Limb (tissue), 2 donors: ENCODE measurements around the gene ZCWPW1.
"Not testable (repeated sequence)": the region's sequence is repeated elsewhere in the genome, so short reads cannot be mapped to it uniquely, and the experiment has no call there.

Experiments
- DNase-seq, 2 donors: peaks; one replicate each; pipeline ENCODE4 v3.0.0-alpha.2; 2016; ENCODE audit errors: extremely low spot score in 2 of 2

Gene ZCWPW1

GRCh38 chr7:100357131-100357561 is 71.4 kb downstream of the ZCWPW1 start:
- DNase-seq, result no peak

- no peak for DNase-seq
These were observed 72.0 kb downstream of the ZCWPW1 start for GRCh38 chr7:100356416-100357068.

- DNase-seq, result no peak
These were observed 74.7 kb downstream of the ZCWPW1 start for GRCh38 chr7:100353685-100354330.

GRCh38 chr7:100352984-100353684 is 75.4 kb downstream of the ZCWPW1 start:
- DNase-seq, result no peak

- not testable (repeated sequence) for DNase-seq
These were observed 76.2 kb downstream of the ZCWPW1 start for GRCh38 chr7:100352230-100352781.

GRCh38 chr7:100351657-100352058 is 76.8 kb downstream of the ZCWPW1 start:
- DNase-seq, result no peak
